ENCODE results near the gene HIPK3.

HIPK3 gene

GRCh38 chr11:33309118-33309517, 51.9 kb downstream of the HIPK3 start:
- no peak for DNase-seq

GRCh38 chr11:33310720-33311500, 53.7 kb downstream of the HIPK3 start:
- DNase-seq: no peak

- no peak for DNase-seq
Observed at GRCh38 chr11:33311680-33312079, 54.5 kb downstream of the HIPK3 start.

- no peak for DNase-seq
Observed at GRCh38 chr11:33315822-33316221, 58.6 kb downstream of the HIPK3 start.

- DNase-seq: no peak
Observed at GRCh38 chr11:33317662-33318061, 60.5 kb downstream of the HIPK3 start.

- no peak for DNase-seq
Observed at GRCh38 chr11:33320016-33320813, 63.0 kb downstream of the HIPK3 start.

- no peak for DNase-seq
Observed at GRCh38 chr11:33320814-33321330, 63.7 kb downstream of the HIPK3 start.

- no peak for DNase-seq
Observed at GRCh38 chr11:33321422-33321821, 64.2 kb downstream of the HIPK3 start.

GRCh38 chr11:33323421-33323820, 66.2 kb downstream of the HIPK3 start:
- no peak for DNase-seq

GRCh38 chr11:33324302-33324985, 67.3 kb downstream of the HIPK3 start:
- DNase-seq: no peak

- DNase-seq: no peak
Observed at GRCh38 chr11:33325451-33325850, 68.3 kb downstream of the HIPK3 start.

GRCh38 chr11:33329705-33330329, 72.6 kb downstream of the HIPK3 start:
- DNase-seq: peak; percentile 23

GRCh38 chr11:33333816-33334215, 76.6 kb downstream of the HIPK3 start:
- no peak for DNase-seq

- DNase-seq: no peak
Observed at GRCh38 chr11:33334627-33335026, 77.4 kb downstream of the HIPK3 start.

GRCh38 chr11:33339247-33339646, 82.1 kb downstream of the HIPK3 start:
- no peak for DNase-seq

GRCh38 chr11:33344611-33345010, 87.4 kb downstream of the HIPK3 start:
- DNase-seq: no peak

- no peak for DNase-seq
Observed at GRCh38 chr11:33347490-33348125, 90.4 kb downstream of the HIPK3 start.

- DNase-seq: no peak
Observed at GRCh38 chr11:33350287-33350686, 93.1 kb downstream of the HIPK3 start.

- no peak for DNase-seq
Observed at GRCh38 chr11:33358150-33358831, 101.1 kb downstream of the HIPK3 start.

GRCh38 chr11:33360642-33361041, 103.5 kb downstream of the HIPK3 start:
- DNase-seq: no peak

GRCh38 chr11:33362051-33362910, 105.1 kb downstream of the HIPK3 start:
- DNase-seq: no peak
